SU-DHL-6 (cell line): Measurements from ENCODE around the gene RSBN1L.

ENCODE experiments used
- EZH2phosphoT487 ChIP-seq: fragments of 200-600 bp; sonication (generic), shearing (Covaris generic); conservative IDR thresholded peaks from 2 replicates; pipeline ENCODE4 v1.6.1; 2018; ENCODE audit warnings: mild to moderate bottlenecking, antibody characterized with exemption, low read length, moderate library complexity, mixed read lengths
- TF ChIP-seq, protein P1 (sequence below): fragments of 200-600 bp; sonication (generic); IDR thresholded peaks from one replicate; pipeline ENCODE4 v1.5.1; 2017; ENCODE audit warnings: antibody characterized with exemption, mild to moderate bottlenecking, low read length, moderate library complexity; ENCODE audit not compliant: insufficient read depth, poor library complexity, severe bottlenecking

DNA sequence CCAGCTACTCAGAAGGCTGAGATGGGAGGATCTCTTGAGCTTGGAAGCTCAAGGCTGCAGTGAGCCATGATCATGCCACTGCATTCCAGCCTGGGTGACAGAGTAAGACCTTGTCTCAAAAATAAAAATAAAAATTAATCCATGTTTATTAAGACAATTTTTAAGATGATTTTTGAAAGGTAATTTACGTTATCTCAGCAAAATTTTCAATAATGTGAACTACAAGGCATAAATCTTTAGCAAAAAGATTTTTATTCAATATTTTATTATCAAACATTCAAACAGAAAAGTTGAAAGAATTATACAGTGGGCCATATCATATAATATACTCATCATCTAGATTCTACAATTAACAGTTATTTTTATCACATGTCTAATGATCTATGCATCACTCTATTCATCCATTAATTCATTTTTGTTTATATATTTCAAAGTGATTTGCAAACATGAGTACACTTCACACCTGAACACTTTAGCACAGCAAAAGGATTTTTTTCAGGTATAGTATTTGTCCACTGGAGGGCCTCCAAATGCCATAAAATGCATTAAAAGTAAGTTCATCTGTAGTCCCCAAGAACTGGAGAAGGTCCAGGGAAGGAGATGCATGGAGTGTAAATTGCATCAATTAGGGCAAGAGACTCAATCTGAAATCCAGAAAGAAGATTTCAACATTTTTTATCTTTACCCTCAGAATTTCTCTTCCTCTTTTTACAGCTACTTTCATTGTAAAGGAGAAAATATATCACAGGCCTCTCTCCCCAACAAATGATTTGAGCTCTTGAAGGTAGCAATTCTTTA is 38.6 kb upstream of the RSBN1L start:
- TF ChIP-seq, protein P1, sequence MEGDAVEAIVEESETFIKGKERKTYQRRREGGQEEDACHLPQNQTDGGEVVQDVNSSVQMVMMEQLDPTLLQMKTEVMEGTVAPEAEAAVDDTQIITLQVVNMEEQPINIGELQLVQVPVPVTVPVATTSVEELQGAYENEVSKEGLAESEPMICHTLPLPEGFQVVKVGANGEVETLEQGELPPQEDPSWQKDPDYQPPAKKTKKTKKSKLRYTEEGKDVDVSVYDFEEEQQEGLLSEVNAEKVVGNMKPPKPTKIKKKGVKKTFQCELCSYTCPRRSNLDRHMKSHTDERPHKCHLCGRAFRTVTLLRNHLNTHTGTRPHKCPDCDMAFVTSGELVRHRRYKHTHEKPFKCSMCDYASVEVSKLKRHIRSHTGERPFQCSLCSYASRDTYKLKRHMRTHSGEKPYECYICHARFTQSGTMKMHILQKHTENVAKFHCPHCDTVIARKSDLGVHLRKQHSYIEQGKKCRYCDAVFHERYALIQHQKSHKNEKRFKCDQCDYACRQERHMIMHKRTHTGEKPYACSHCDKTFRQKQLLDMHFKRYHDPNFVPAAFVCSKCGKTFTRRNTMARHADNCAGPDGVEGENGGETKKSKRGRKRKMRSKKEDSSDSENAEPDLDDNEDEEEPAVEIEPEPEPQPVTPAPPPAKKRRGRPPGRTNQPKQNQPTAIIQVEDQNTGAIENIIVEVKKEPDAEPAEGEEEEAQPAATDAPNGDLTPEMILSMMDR, result peak; percentile 70
- TF ChIP-seq EZH2phosphoT487, result no peak
